Mesenchymal stem cell (in vitro differentiated cells and primary cell): Measurements from ENCODE around the gene MOXD1.

Experiments
- DNase-seq: peaks from one replicate; pipeline ENCODE4 v3.0.0-alpha.2; 2013
- H2AFZ ChIP-seq: one replicate; pipeline ENCODE4 v1.6.1; 2013; ENCODE audit warnings: low read depth, mild to moderate bottlenecking, control low read depth, inconsistent platforms, low read length, moderate library complexity
- H2AK5ac ChIP-seq: 2 replicates; pipeline ENCODE4 v1.6.1; 2013; ENCODE audit warnings: low read length, moderate library complexity, mild to moderate bottlenecking, inconsistent platforms; ENCODE audit not compliant: severe bottlenecking
- H2BK120ac ChIP-seq: one replicate; pipeline ENCODE4 v1.6.1; 2013; ENCODE audit warnings: low read depth, mild to moderate bottlenecking, inconsistent platforms, low read length, moderate library complexity
- H2BK12ac ChIP-seq, 2 experiments: one replicate each; pipeline ENCODE4 v1.6.1; 2013; ENCODE audit warnings: inconsistent platforms in 2 of 2, low read length in 2 of 2, mild to moderate bottlenecking in 2 of 2, moderate library complexity in 2 of 2, control low read depth in 1 of 2
- H2BK15ac ChIP-seq: one replicate; pipeline ENCODE4 v1.6.1; 2013; ENCODE audit warnings: mild to moderate bottlenecking, low read depth, inconsistent platforms; ENCODE audit not compliant: poor library complexity, severe bottlenecking
- H2BK5ac ChIP-seq: 2 replicates; pipeline ENCODE4 v1.6.1; 2013; ENCODE audit warnings: low read depth, mild to moderate bottlenecking, low read length, control low read depth, inconsistent platforms; ENCODE audit not compliant: poor library complexity, severe bottlenecking
- H3K14ac ChIP-seq, 2 experiments: one replicate each; pipeline ENCODE4 v1.6.1; 2013; ENCODE audit warnings: inconsistent platforms in 2 of 2, low read length in 2 of 2, control low read depth in 1 of 2, mild to moderate bottlenecking in 1 of 2, moderate library complexity in 1 of 2
- H3K18ac ChIP-seq, 2 experiments: one replicate each; pipeline ENCODE4 v1.6.1; 2013; ENCODE audit warnings: inconsistent platforms in 2 of 2, low read length in 2 of 2, control low read depth in 1 of 2, low read depth in 1 of 2, mild to moderate bottlenecking in 1 of 2
- H3K23ac ChIP-seq, 2 experiments: one replicate each; pipeline ENCODE4 v1.6.1; 2013; ENCODE audit warnings: inconsistent platforms in 2 of 2, low read length in 2 of 2, mild to moderate bottlenecking in 2 of 2, moderate library complexity in 2 of 2, control low read depth in 1 of 2
- H3K27ac ChIP-seq: 2 replicates; pipeline ENCODE4 v1.5.1; 2013; ENCODE audit warnings: mild to moderate bottlenecking, moderate library complexity, low read length, control low read depth, inconsistent platforms; ENCODE audit not compliant: poor library complexity, severe bottlenecking
- H3K27me3 ChIP-seq, 2 experiments: 2 replicates each; pipeline versions ENCODE4 v1.6.1 to v1.7.0; 2013; ENCODE audit warnings: low read length in 2 of 2, mild to moderate bottlenecking in 2 of 2, moderate library complexity in 2 of 2, control low read depth in 1 of 2, inconsistent platforms in 1 of 2; ENCODE audit not compliant: control insufficient read depth in 1 of 2, insufficient read depth in 1 of 2
- H3K36me3 ChIP-seq, 2 experiments: 2 replicates each; pipeline versions ENCODE4 v1.6.1 to v1.7.0; 2013; ENCODE audit warnings: low read length in 2 of 2, control low read depth in 1 of 2, inconsistent platforms in 1 of 2, low read depth in 1 of 2, mild to moderate bottlenecking in 1 of 2; ENCODE audit not compliant: insufficient read depth in 2 of 2, control insufficient read depth in 1 of 2
- H3K4ac ChIP-seq, 2 experiments: one replicate each; pipeline ENCODE4 v1.6.1; 2013; ENCODE audit warnings: inconsistent platforms in 2 of 2, low read length in 2 of 2, mild to moderate bottlenecking in 2 of 2, moderate library complexity in 2 of 2, control low read depth in 1 of 2, low read depth in 1 of 2
- H3K4me1 ChIP-seq: 2 replicates; pipeline ENCODE4 v1.6.1; 2013; ENCODE audit warnings: low read depth, low read length, control low read depth; ENCODE audit not compliant: control insufficient read depth, insufficient read depth
- H3K4me2 ChIP-seq: 2 replicates; pipeline ENCODE4 v1.6.1; 2013; ENCODE audit warnings: low read length, mild to moderate bottlenecking, inconsistent platforms; ENCODE audit not compliant: poor library complexity, severe bottlenecking
- H3K4me3 ChIP-seq, 2 experiments: 2 replicates each; pipeline versions ENCODE4 v1.5.1 to v1.7.0; 2013; ENCODE audit warnings: low read length in 2 of 2, mild to moderate bottlenecking in 2 of 2, control low read depth in 1 of 2, low read depth in 1 of 2; ENCODE audit not compliant: insufficient read depth in 1 of 2
- H3K79me1 ChIP-seq: replicated peaks from 2 replicates; pipeline ENCODE4 v1.6.1; 2013; ENCODE audit warnings: mild to moderate bottlenecking, control low read depth, low read length, inconsistent platforms; ENCODE audit not compliant: poor library complexity, severe bottlenecking
- H3K9ac ChIP-seq: 2 replicates; pipeline ENCODE4 v1.7.0; 2013; ENCODE audit warnings: mild to moderate bottlenecking, low read length, moderate library complexity
- H3K9me3 ChIP-seq: 2 replicates; pipeline ENCODE4 v1.7.0; 2013; ENCODE audit warnings: mild to moderate bottlenecking, low read length; ENCODE audit not compliant: control insufficient read depth
- H4K8ac ChIP-seq: one replicate; pipeline ENCODE4 v1.6.1; 2013; ENCODE audit warnings: inconsistent platforms, mild to moderate bottlenecking, low read length, moderate library complexity
- H4K91ac ChIP-seq: one replicate; pipeline ENCODE4 v1.6.1; 2013; ENCODE audit warnings: mild to moderate bottlenecking, low read length, inconsistent platforms
- WGBS: methylation state at CpG from one replicate; pipeline ENCODE4 v1.1.7; 2013; ENCODE audit warnings: mixed read lengths; 5-methylcytosine and 5-hydroxymethylcytosine counted together

The MOXD1 gene

DNA sequence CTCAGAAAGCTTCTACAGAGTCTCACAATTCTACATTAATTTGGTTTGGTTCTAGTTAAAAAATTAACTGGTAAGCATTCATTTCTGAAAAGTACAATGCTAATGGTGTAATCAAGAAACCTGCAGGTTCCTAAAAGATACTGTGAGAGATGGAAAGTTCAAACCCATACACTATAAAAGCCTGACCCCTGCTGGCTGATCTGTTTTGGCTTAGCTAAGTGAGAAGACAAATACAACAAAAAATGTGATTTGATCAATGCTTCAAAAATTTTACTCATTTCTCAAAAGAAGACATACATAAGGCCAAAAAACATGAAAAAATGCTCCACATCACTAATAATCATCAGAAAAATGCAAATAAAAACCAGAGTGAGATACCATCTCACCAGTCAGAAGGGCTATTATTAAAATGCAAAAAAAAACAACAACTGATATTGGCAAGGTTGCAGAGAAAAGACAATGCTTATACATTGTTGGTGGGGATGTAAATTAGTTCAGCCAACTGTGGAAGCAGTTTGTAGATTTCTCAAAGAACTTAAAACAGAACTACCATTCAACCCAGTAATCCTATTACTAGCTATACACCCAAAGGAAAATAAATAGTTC, 102.8 kb downstream of the MOXD1 start:
- Histone ChIP-seq H3K4ac (no peak overlapping the region), H3K4me3 (no peak overlapping the region), H2BK120ac (no peak overlapping the region), H3K9me3 (no peaks in the 10 kb centered on the region), H2AFZ (no peak overlapping the region), H2BK12ac (no peak overlapping the region), H3K27me3 (no peaks in the 10 kb centered on the region), H4K8ac (no peak overlapping the region), H2BK5ac (no peak overlapping the region), H3K9ac (no peak overlapping the region), H3K36me3 (peaks cover 4 to 41% of the 10 kb centered on the region in 2 experiments), H3K79me1 (no peaks in the 10 kb centered on the region), H3K27ac (no peak overlapping the region), H4K91ac (no peak overlapping the region), H3K4me1 (peaks cover 2% of the 10 kb centered on the region), H3K4me2 (no peak overlapping the region), H2BK15ac (no peak overlapping the region), H2AK5ac (no peak overlapping the region), H3K14ac (no peak overlapping the region), H3K18ac (no peak overlapping the region), H3K23ac (no peak overlapping the region)
- DNase-seq: peak; percentile 56

DNA sequence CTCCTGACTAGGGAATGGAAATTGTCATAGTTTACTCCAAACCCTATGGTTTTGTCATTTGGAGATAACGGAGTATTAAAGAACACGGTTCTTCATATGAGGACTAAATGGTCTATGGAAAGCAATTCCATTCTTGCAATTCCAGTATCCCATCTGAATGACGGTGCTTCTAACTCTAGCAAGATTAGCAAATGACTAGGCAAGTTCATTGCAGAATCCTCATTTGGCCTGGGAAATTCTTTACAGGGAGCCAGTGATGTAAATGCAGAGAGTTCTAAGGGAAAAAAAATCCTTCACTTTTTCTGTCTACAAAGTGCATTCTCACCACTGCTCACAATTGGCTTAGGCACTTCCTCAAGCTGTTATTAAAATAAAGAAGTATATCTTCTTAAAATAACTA, 111.5 kb downstream of the MOXD1 start:
- H2BK15ac ChIP-seq: no peak overlapping the region
- H3K14ac ChIP-seq: no peak overlapping the region
- H2BK5ac ChIP-seq: no peak overlapping the region
- H3K4me3 ChIP-seq: no peak overlapping the region
- H2BK120ac ChIP-seq: no peak overlapping the region
- no peak overlapping the region for H3K9ac ChIP-seq
- no peak overlapping the region for H2AK5ac ChIP-seq
- H3K9me3 ChIP-seq: no peaks in the 10 kb centered on the region
- no peak overlapping the region for H3K4ac ChIP-seq
- H4K91ac ChIP-seq: no peak overlapping the region
- H2BK12ac ChIP-seq: no peak overlapping the region
- H3K18ac ChIP-seq: no peak overlapping the region
- no peak for DNase-seq
- peaks cover 0 to 10% of the 10 kb centered on the region in 2 experiments for H3K36me3 ChIP-seq
- no peak overlapping the region for H3K27ac ChIP-seq
- no peaks in the 10 kb centered on the region for H3K4me1 ChIP-seq
- H3K4me2 ChIP-seq: no peak overlapping the region
- no peaks in the 10 kb centered on the region for H3K27me3 ChIP-seq
- H2AFZ ChIP-seq: no peak overlapping the region
- H3K79me1 ChIP-seq: no peaks in the 10 kb centered on the region
- no peak overlapping the region for H3K23ac ChIP-seq
- no peak overlapping the region for H4K8ac ChIP-seq
- WGBS: 100% methylated on average over 3 of the region's 3 CpGs

DNA sequence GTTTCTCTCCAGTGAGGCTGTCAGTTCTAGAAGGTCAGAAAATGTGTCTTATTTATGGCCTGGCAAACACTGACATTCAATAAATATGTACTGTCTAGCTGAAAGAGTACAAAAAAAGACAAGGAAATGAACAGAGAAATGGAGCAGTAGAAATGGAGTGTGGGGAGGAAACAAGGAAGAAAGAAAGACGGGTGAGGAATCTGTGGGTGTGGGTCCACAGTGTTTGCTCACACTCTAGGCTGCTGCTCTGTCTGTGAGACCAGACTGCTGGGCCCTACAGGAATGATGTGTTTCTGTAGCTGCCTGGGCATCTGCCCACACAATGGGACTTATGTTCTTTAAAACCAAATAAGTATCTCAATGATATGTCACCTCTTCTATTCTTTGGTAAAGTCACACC, 114.2 kb downstream of the MOXD1 start:
- Histone ChIP-seq H3K23ac (no peak overlapping the region), H4K91ac (no peak overlapping the region), H3K9me3 (no peaks in the 10 kb centered on the region), H2BK120ac (no peak overlapping the region), H3K36me3 (no peaks in the 10 kb centered on the region), H3K4ac (no peak overlapping the region), H4K8ac (no peak overlapping the region), H2BK15ac (no peak overlapping the region), H3K14ac (no peak overlapping the region), H2AFZ (no peak overlapping the region), H3K4me3 (no peak overlapping the region), H2BK5ac (no peak overlapping the region), H3K27ac (no peak overlapping the region), H2AK5ac (no peak overlapping the region), H2BK12ac (no peak overlapping the region), H3K4me1 (no peaks in the 10 kb centered on the region), H3K18ac (no peak overlapping the region), H3K4me2 (no peak overlapping the region), H3K79me1 (no peaks in the 10 kb centered on the region), H3K9ac (no peak overlapping the region), H3K27me3 (no peaks in the 10 kb centered on the region)
- 58% methylated on average over 1 of the region's 1 CpG for WGBS
- DNase-seq: no peak

DNA sequence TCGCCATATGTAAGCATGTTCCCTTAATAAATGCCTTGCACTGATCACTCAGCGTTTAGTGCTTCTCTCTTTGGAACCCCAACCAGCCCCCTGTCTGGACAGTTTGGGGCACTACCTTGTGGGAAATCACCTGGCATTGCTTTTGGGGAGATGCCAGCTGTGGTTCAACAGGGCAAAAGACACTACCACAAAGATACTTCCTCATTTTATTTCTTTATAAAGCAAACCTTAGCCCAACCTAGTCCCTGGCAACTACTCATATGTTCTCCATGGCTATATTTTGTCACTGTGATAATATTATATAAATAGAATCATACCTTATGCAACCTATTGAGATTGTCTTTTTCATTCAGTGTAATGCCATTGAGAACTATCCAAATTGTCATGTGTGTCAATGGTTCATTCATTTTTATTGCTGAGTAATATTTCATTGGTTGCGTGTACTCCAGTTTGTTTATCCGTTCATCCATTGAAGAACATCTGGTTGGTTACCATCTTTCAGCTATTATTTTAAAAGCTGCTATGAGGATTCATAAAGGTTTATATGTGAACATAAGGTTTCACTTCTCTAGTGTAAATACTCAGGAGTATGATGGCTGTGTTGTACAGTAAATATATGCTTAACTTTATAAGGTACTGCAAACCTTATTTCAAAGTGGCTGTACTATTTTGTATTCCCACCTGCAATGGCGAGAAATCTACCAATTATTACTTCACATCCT, 114.8 kb downstream of the MOXD1 start:
- WGBS: 91% methylated on average over 4 of the region's 5 CpGs
- Histone ChIP-seq H3K4me3 (no peak overlapping the region), H3K36me3 (no peaks in the 10 kb centered on the region), H3K4ac (no peak overlapping the region), H3K9me3 (no peaks in the 10 kb centered on the region), H2BK15ac (no peak overlapping the region), H4K91ac (no peak overlapping the region), H4K8ac (no peak overlapping the region), H3K23ac (no peak overlapping the region), H2BK12ac (no peak overlapping the region), H3K9ac (no peak overlapping the region), H3K27me3 (no peaks in the 10 kb centered on the region), H3K27ac (no peak overlapping the region), H3K18ac (no peak overlapping the region), H2AFZ (no peak overlapping the region), H3K4me1 (no peaks in the 10 kb centered on the region), H2AK5ac (no peak overlapping the region), H3K4me2 (no peak overlapping the region), H2BK5ac (no peak overlapping the region), H2BK120ac (no peak overlapping the region), H3K79me1 (no peaks in the 10 kb centered on the region), H3K14ac (no peak overlapping the region)
- no peak for DNase-seq
